Duodenal mucosa (tissue), 2 donors: Measurements from ENCODE around the gene PRKAR1B.

ENCODE experiments used
- H3K27ac ChIP-seq: one replicate; pipeline ENCODE4 v1.7.0; 2013; ENCODE audit warnings: low read depth, low read length
- H3K27me3 ChIP-seq, 2 donors: one replicate each; pipeline ENCODE4 v1.7.0; 2013; ENCODE audit warnings: low read length in 2 of 2, control low read depth in 1 of 2; ENCODE audit not compliant: insufficient read depth in 2 of 2, control insufficient read depth in 1 of 2
- H3K36me3 ChIP-seq, 2 donors: one replicate each; pipeline ENCODE4 v1.7.0; 2013; ENCODE audit warnings: low read length in 2 of 2, control low read depth in 1 of 2; ENCODE audit not compliant: insufficient read depth in 2 of 2, control insufficient read depth in 1 of 2
- H3K4me1 ChIP-seq, 2 donors: one replicate each; pipeline ENCODE4 v1.7.0; 2013; ENCODE audit warnings: low read length in 2 of 2, control low read depth in 1 of 2; ENCODE audit not compliant: insufficient read depth in 2 of 2, control insufficient read depth in 1 of 2
- H3K4me3 ChIP-seq, 2 donors: one replicate each; pipeline ENCODE4 v1.7.0; 2013; ENCODE audit warnings: low read length in 2 of 2, low read depth in 1 of 2
- H3K9ac ChIP-seq, 2 donors: one replicate each; pipeline ENCODE4 v1.7.0; 2013; ENCODE audit warnings: low read length in 2 of 2, low read depth in 1 of 2
- H3K9me3 ChIP-seq, 2 donors: one replicate each; pipeline ENCODE4 v1.7.0; 2013; ENCODE audit warnings: low read length in 2 of 2, control low read depth in 1 of 2; ENCODE audit not compliant: control insufficient read depth in 1 of 2

The PRKAR1B gene

DNA sequence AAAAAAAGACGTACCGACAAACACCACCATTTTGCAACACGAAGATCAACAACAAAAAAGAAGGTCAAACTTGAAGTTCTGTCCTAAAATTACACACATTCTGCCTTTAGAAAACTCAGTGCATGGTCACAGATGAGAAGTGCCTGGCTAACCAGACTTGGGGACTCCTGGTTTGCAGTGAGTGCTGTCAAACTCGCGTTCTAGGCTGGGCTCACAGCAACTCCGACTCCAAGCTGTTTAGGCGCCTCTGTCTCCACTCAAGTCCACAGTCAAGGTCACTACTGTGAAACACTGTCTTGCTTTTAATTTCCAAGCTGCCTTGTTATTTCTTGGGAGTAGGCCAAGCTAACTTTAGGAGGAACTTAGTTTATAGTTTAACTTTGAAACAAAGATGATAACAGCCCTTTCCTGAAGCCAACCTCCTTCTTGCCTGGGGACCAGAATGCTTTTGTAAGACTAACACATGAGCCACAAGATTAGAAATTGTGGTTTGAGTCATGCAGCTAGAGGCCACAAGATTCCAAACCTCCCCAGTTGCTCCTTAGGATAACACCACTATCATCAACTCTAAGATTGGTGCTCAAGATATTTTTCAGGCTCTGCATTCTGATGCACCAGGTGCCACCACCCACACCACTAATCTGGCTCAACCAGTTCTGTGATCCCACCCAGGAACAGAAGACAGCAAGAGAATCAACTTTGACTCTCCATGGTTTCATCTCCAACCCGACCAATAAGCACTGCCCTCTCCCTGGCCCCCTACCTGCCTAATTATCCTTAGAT is 1.7 kb downstream of the PRKAR1B start:
- no peaks in the 10 kb centered on the region for H3K27me3 ChIP-seq
- H3K9me3 ChIP-seq, result peaks cover 11 to 15% of the 10 kb centered on the region in 2 donors
- H3K9ac ChIP-seq, result no peak overlapping the region
- H3K4me1 ChIP-seq, result peaks cover 0 to 21% of the 10 kb centered on the region in 2 donors
- peaks cover 0 to 19% of the 10 kb centered on the region in 2 donors for H3K36me3 ChIP-seq
- H3K4me3 ChIP-seq, result peak overlapping the region; percentile 70 to 75
- no peak overlapping the region for H3K27ac ChIP-seq

DNA sequence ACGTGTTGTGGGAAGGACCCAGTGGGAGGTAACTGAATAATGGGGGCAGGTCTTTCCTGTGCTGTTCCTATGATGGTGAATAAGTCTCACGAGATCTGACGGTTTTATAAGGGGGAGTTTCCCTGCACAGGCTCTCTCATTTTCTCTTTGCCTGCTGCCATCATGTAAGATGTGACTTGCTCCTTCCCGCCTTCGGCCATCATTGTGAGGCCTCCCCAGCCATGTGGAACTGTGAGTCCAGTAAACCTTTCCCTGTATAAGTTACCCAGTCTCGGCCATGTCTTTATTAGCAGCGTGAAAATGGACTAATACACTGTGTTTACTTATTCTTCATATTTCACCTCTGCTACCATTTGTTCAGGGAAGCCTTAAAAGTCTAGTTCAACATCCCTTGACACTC is 2.8 kb downstream of the PRKAR1B start:
- peaks cover 0 to 21% of the 10 kb centered on the region in 2 donors for H3K4me1 ChIP-seq
- H3K27me3 ChIP-seq, result no peaks in the 10 kb centered on the region
- H3K27ac ChIP-seq, result no peak overlapping the region
- peaks cover 11 to 15% of the 10 kb centered on the region in 2 donors for H3K9me3 ChIP-seq
- no peak overlapping the region for H3K4me3 ChIP-seq
- H3K9ac ChIP-seq, result no peak overlapping the region
- H3K36me3 ChIP-seq, result peaks cover 0 to 8% of the 10 kb centered on the region in 2 donors

DNA sequence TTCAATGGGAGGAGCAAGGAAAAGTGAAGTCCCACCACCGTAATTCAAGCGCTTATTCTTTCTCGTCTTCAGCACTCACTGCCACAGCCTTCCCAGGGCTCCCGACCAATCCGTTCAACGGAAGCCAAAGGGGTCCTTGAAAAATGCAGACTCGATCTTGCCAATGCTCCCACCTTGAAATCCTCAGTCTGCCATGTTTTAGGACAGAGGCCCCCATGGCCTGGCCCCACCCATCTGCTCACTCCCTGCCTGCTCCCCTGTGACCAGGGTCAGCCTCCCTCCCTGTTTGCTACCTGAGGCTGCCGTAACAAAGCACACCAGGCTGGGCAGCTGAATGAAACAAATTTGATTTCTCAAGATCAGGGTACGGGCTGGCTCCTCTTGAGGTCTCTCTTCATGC is 3.5 kb downstream of the PRKAR1B start:
- peaks cover 0 to 8% of the 10 kb centered on the region in 2 donors for H3K36me3 ChIP-seq
- H3K9me3 ChIP-seq, result peaks cover 11 to 15% of the 10 kb centered on the region in 2 donors
- no peak overlapping the region for H3K4me3 ChIP-seq
- H3K9ac ChIP-seq, result no peak overlapping the region
- H3K27ac ChIP-seq, result no peak overlapping the region
- H3K4me1 ChIP-seq, result peaks cover 0 to 20% of the 10 kb centered on the region in 2 donors
- H3K27me3 ChIP-seq, result no peaks in the 10 kb centered on the region

DNA sequence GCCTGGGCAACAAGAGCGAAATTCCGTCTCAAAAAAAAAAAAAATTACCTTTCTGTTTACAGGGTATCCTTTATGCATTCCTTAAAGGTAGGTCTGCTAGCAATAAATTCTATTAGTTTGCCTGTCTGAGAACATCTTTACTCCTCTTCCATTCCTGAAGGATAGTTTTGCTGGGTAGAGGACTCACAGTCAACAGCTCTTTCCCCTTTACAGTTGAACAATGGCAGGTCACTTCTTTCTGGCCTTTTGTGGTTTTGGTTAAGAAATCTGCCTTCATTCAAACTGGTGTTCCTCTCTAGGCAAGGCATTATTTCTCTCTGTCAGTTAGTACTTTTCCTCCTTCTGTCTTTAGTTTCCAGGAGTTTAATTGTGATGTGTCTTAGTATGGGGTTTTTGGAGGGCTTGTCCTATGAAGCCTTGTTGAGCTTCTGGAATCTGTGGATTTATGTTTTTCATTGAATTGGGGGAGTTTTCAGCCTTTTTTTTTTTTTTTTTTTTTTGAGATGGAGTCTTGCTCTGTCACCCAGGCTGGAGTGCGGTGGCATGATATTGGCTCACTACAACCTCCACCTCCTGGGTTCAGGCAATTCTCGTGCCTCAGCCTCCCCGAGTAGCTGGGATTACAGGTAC is 5.3 kb downstream of the PRKAR1B start:
- Histone ChIP-seq H3K36me3 (peaks cover 0 to 8% of the 10 kb centered on the region in 2 donors), H3K9ac (no peak overlapping the region), H3K27ac (no peak overlapping the region), H3K4me3 (no peak overlapping the region), H3K4me1 (peaks cover 0 to 11% of the 10 kb centered on the region in 2 donors), H3K27me3 (no peaks in the 10 kb centered on the region), H3K9me3 (peaks cover 11 to 15% of the 10 kb centered on the region in 2 donors)

DNA sequence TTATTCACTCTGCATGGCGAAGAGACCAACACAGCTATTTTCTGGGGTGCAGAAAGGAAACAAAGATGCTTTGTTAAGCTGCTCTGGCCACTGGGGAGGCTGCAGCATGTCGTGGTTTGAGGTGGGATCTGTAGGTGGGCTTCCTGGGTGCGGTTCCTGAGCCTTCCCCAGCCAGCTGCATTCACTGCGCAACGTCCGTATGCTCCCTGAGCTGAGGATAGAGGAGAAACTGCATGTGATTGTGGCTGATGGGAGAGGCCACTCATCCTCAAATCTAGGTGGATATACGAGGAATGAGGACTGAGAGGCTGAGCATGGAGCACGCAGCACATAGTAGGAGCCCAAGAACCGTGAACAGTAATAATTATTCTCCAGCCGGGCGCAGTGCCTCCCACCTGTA is 10.4 kb downstream of the PRKAR1B start:
- Histone ChIP-seq H3K9ac (no peak overlapping the region), H3K27me3 (peaks cover 0 to 4% of the 10 kb centered on the region in 2 donors), H3K36me3 (no peaks in the 10 kb centered on the region)

DNA sequence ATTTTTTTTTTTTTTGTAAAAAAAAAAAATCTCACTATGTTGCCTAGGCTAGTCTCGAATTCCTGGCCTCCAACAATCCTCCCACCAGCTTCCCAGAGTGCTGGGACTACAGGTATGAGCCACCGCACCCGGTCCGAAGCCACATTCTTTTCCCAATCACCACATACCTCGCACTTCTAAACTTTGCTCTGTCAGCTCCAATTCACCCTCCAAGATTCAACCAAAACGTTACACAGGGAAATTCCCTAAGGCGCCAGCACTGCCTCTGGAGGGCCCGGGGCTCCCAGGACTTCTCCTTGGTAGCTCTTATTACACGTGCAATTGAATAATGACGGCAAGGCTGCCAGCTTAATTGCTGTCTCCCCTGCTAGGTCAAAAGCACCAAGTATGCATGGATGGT is 10.9 kb downstream of the PRKAR1B start:
- H3K36me3 ChIP-seq, result no peaks in the 10 kb centered on the region
- H3K9me3 ChIP-seq, result peaks cover 0 to 4% of the 10 kb centered on the region in 2 donors
- H3K4me3 ChIP-seq, result no peak overlapping the region
- H3K27ac ChIP-seq, result no peak overlapping the region
- H3K4me1 ChIP-seq, result no peaks in the 10 kb centered on the region
- H3K27me3 ChIP-seq, result peaks cover 0 to 4% of the 10 kb centered on the region in 2 donors
- H3K9ac ChIP-seq, result no peak overlapping the region

More for the DNA sequence above, 10.4 kb downstream of the PRKAR1B start:
- Histone ChIP-seq H3K9me3 (peaks cover under 1 to 4% of the 10 kb centered on the region in 2 donors), H3K27ac (no peak overlapping the region), H3K4me3 (no peak overlapping the region), H3K4me1 (no peaks in the 10 kb centered on the region)

DNA sequence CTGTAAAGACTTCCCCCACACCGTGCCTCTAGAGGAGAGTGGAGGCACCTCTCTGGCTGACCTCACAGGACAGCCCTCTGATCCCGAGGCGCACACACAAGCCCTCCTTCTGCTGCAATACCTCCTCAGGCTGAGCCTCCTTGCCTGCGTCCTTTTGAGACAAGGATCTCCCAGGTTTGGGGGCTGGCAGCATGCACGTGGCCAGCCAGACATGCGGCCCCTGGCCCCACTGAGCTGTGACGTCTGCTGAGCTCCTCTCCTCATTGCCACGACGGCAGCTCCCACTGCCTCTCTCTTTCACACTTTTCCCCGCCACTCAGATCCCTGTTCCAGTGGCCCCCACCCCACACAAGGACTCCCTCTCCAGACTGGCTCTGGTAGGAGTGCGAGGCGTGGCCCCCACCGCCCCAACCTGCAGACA is 12.8 kb downstream of the PRKAR1B start:
- H3K27ac ChIP-seq, result no peak overlapping the region
- H3K9me3 ChIP-seq, result no peaks in the 10 kb centered on the region
- H3K4me1 ChIP-seq, result no peaks in the 10 kb centered on the region
- H3K9ac ChIP-seq, result no peak overlapping the region
- H3K27me3 ChIP-seq, result peaks cover 0 to 4% of the 10 kb centered on the region in 2 donors
- H3K36me3 ChIP-seq, result no peaks in the 10 kb centered on the region
- H3K4me3 ChIP-seq, result no peak overlapping the region

DNA sequence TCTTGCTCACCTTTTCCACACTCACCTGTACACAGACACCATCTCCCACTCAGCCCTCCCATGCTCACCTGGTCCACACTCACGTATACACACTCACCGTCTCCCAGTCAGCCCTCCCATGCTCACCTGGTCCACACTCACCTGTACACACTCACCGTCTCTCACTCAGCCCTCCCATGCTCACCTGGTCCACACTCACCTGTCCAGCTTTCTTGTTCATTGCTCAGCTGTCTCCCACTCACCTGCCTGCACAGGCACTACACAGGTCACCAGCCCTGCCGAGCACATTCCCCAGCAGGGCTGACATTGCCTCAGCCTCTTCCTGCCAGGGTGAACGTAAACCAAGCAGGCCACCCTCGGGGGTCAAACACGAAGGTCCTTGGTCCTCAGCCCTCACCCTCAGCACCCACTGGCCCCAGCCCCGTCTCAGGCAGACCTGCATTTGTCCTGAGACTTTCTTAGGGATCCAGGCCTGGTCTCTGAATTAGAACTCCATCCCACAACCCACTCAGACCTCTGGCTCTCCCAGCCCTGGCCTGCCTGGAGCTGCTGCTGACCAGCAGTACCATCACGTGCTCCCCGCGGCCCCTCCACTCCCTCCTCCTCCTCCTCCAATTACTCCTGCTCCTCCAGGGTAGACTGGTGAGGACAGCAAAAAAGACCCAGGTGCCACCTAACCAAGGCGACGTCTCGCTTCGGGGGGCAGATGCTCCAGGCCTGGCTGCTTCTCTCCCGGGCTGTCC is 13.4 kb downstream of the PRKAR1B start:
- H3K4me3 ChIP-seq, result no peak overlapping the region

DNA sequence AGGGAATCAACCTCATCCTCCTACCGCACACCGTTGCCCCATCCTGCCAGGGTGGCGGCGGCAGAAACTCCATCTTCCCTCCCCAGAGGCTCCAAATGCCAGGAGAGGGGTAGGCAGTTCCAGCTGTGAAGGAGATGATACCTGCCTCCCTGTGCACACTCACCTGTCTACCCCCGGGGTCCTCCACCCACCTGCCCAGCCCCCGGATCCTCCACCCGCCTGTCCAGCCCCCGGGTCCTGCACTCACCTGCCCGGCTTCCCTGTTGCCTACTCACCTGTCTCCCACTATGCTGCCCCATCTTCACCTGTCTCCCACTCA is 14.0 kb downstream of the PRKAR1B start:
- Histone ChIP-seq H3K36me3 (no peaks in the 10 kb centered on the region), H3K9me3 (no peaks in the 10 kb centered on the region), H3K4me3 (no peak overlapping the region), H3K27ac (no peak overlapping the region), H3K27me3 (peaks cover 0 to 4% of the 10 kb centered on the region in 2 donors), H3K9ac (no peak overlapping the region), H3K4me1 (no peaks in the 10 kb centered on the region)

More for the DNA sequence above, 13.4 kb downstream of the PRKAR1B start:
- no peaks in the 10 kb centered on the region for H3K9me3 ChIP-seq
- no peak overlapping the region for H3K9ac ChIP-seq
- H3K27me3 ChIP-seq, result peaks cover 0 to 4% of the 10 kb centered on the region in 2 donors
- H3K36me3 ChIP-seq, result no peaks in the 10 kb centered on the region
- H3K27ac ChIP-seq, result no peak overlapping the region
- no peaks in the 10 kb centered on the region for H3K4me1 ChIP-seq
